ENCODE measurements around the gene SETD2. TPM values are rescaled to one million over a fixed set of nuclear protein-coding genes. Genes with fewer than 3 reads are reported as not detected.
"Not testable (repeated sequence)": the region's sequence is repeated elsewhere in the genome, so short reads cannot be mapped to it uniquely, and the experiment has no call there.

The SETD2 gene
- total RNA-seq, 2 donors from 2014 or later: 59.0 to 61.5 TPM

DNA sequence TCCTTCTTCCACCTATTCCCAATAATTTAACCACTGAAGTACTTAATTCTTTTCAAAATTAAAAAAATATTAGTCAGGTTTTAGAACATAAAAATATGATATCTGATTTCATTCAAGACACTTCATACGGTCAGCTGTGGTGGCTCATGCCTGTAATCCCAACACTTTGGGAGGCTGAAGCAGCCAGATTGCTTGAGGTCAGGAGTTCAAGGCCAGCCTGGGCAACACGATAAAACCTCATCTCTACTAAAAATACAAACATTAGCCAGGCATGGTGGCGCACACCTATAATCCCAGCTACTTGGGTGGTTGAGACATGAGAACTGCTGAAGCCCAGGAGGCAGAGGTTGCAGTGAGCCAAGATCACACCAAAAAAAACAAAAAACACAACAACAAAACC lies 127.8 kb downstream of the SETD2 start:
- Mint-ChIP-seq H3K27me3 (ENCODE audit: insufficient read depth) (no peaks in the 10 kb centered on the region), H3K9me3 (peaks cover 7% of the 10 kb centered on the region), H3K36me3 (ENCODE audit: low read depth) (peaks cover 68% of the 10 kb centered on the region), H3K4me1 (no peaks in the 10 kb centered on the region), H3K4me3 (no peak overlapping the region), H3K27ac (no peak overlapping the region)
- no peak overlapping the region for H3K4me3 ChIP-seq (ENCODE audit: low read length)
- no peaks in the 10 kb centered on the region for H3K4me1 ChIP-seq (ENCODE audit: control insufficient read depth, insufficient read depth, low read length)
- H3K27me3 ChIP-seq (ENCODE audit: control insufficient read depth, insufficient read depth, low read length, poor library complexity, severe bottlenecking): no peaks in the 10 kb centered on the region
- no peak overlapping the region for H3K27ac ChIP-seq (ENCODE audit: low read depth, low read length)
- H3K9me3 ChIP-seq (ENCODE audit: control insufficient read depth, low read length): no peaks in the 10 kb centered on the region
- H3K36me3 ChIP-seq (ENCODE audit: control insufficient read depth, insufficient read depth, low read length): peaks cover 78% of the 10 kb centered on the region
- TF ChIP-seq, protein P1, sequence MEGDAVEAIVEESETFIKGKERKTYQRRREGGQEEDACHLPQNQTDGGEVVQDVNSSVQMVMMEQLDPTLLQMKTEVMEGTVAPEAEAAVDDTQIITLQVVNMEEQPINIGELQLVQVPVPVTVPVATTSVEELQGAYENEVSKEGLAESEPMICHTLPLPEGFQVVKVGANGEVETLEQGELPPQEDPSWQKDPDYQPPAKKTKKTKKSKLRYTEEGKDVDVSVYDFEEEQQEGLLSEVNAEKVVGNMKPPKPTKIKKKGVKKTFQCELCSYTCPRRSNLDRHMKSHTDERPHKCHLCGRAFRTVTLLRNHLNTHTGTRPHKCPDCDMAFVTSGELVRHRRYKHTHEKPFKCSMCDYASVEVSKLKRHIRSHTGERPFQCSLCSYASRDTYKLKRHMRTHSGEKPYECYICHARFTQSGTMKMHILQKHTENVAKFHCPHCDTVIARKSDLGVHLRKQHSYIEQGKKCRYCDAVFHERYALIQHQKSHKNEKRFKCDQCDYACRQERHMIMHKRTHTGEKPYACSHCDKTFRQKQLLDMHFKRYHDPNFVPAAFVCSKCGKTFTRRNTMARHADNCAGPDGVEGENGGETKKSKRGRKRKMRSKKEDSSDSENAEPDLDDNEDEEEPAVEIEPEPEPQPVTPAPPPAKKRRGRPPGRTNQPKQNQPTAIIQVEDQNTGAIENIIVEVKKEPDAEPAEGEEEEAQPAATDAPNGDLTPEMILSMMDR (conservative IDR thresholded peaks at IDR 0.05): no peak
- no peak for DNase-seq
- 80 to 93% methylated on average over 1 to 3 of the region's 3 CpGs for WGBS, 2 experiments (ENCODE audit: insufficient coverage in 1 of 2, insufficient read length in 1 of 2)
- H3K9ac ChIP-seq (ENCODE audit: extremely low read depth, low read length, poor library complexity, severe bottlenecking): no peak overlapping the region

DNA sequence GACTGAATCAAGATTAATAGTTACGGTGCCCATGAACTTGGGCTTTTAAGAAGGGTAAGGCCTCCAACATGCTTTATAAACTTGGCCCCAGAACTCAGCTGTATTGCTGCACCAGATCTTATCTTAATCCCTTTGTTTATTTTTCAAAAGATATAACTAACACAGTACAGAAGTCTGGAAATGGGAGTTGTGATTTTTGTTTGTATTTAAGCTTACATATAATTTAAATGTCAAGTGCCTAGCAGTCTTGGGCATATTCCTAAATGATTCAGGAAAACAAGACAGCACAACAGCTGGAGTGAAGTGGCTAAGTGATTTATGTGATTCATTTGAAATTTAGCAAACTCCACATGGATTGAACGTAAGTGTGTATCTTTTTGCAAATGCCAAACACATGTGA lies 128.3 kb downstream of the SETD2 start:
- H3K4me3 ChIP-seq (ENCODE audit: low read length): no peak overlapping the region
- peaks cover 63% of the 10 kb centered on the region for H3K36me3 Mint-ChIP-seq (ENCODE audit: low read depth)
- TF ChIP-seq, protein P1 (conservative IDR thresholded peaks at IDR 0.05): no peak

DNA sequence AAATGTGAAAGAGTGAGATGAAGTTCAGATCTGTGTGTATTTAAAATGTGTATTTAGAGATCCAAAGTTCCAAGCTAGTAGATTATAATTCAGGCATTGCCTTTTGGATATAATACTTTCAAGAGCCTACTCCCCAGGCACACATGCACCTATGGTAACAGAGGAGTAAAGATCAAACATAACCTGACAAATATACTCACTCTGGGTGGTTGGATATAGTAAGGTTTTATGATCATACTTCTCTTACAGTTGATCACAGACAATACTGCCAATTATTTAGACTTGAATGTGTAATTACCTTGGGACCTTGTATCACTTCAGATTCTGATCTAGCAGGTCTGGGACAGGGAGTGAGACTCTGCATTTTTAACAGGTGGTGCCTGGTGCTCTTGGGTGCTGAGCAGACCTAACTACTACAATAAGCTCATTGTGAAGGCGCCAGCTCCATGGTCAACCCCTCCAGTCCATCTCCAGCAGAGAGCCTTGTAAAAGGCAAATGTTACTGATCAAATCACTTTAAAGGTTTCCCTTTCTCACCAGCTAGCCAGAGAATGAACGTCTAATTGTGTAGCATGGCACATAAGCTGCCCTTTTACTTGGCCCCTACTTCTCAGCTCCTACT lies 128.9 kb downstream of the SETD2 start:
- no peak overlapping the region for H3K4me3 ChIP-seq (ENCODE audit: low read length)
- H3K9me3 ChIP-seq (ENCODE audit: control insufficient read depth, low read length): no peaks in the 10 kb centered on the region
- no peaks in the 10 kb centered on the region for H3K27me3 Mint-ChIP-seq (ENCODE audit: insufficient read depth)
- H3K27me3 ChIP-seq (ENCODE audit: control insufficient read depth, insufficient read depth, low read length, poor library complexity, severe bottlenecking): no peaks in the 10 kb centered on the region
- no peaks in the 10 kb centered on the region for H3K4me1 Mint-ChIP-seq
- WGBS, 2 experiments (ENCODE audit: insufficient coverage in 1 of 2, insufficient read length in 1 of 2): 96 to 97% methylated on average over 2 of the region's 2 CpGs
- no peak overlapping the region for H3K4me3 Mint-ChIP-seq
- H3K9me3 Mint-ChIP-seq: peaks cover 7% of the 10 kb centered on the region
- H3K27ac Mint-ChIP-seq: no peak overlapping the region
- no peak overlapping the region for H3K9ac ChIP-seq (ENCODE audit: extremely low read depth, low read length, poor library complexity, severe bottlenecking)
- peaks cover 56% of the 10 kb centered on the region for H3K36me3 Mint-ChIP-seq (ENCODE audit: low read depth)
- DNase-seq: no peak
- H3K4me1 ChIP-seq (ENCODE audit: control insufficient read depth, insufficient read depth, low read length): no peaks in the 10 kb centered on the region
- TF ChIP-seq, protein P1 (conservative IDR thresholded peaks at IDR 0.05): no peak
- peaks cover 66% of the 10 kb centered on the region for H3K36me3 ChIP-seq (ENCODE audit: control insufficient read depth, insufficient read depth, low read length)
- no peak overlapping the region for H3K27ac ChIP-seq (ENCODE audit: low read depth, low read length)

More for the DNA sequence above, 128.3 kb downstream of the SETD2 start:
- Histone ChIP-seq H3K9ac (ENCODE audit: extremely low read depth, low read length, poor library complexity, severe bottlenecking) (no peak overlapping the region), H3K27me3 (ENCODE audit: control insufficient read depth, insufficient read depth, low read length, poor library complexity, severe bottlenecking) (no peaks in the 10 kb centered on the region), H3K4me1 (ENCODE audit: control insufficient read depth, insufficient read depth, low read length) (no peaks in the 10 kb centered on the region), H3K9me3 (ENCODE audit: control insufficient read depth, low read length) (no peaks in the 10 kb centered on the region), H3K27ac (ENCODE audit: low read depth, low read length) (no peak overlapping the region), H3K36me3 (ENCODE audit: control insufficient read depth, insufficient read depth, low read length) (peaks cover 73% of the 10 kb centered on the region)
- no peak overlapping the region for H3K4me3 Mint-ChIP-seq
- H3K4me1 Mint-ChIP-seq: no peaks in the 10 kb centered on the region
- peaks cover 7% of the 10 kb centered on the region for H3K9me3 Mint-ChIP-seq
- no peaks in the 10 kb centered on the region for H3K27me3 Mint-ChIP-seq (ENCODE audit: insufficient read depth)
- no peak for DNase-seq
- no peak overlapping the region for H3K27ac Mint-ChIP-seq
- WGBS, 2 experiments (ENCODE audit: insufficient coverage in 1 of 2, insufficient read length in 1 of 2): 99 to 100% methylated on average over 2 of the region's 2 CpGs

DNA sequence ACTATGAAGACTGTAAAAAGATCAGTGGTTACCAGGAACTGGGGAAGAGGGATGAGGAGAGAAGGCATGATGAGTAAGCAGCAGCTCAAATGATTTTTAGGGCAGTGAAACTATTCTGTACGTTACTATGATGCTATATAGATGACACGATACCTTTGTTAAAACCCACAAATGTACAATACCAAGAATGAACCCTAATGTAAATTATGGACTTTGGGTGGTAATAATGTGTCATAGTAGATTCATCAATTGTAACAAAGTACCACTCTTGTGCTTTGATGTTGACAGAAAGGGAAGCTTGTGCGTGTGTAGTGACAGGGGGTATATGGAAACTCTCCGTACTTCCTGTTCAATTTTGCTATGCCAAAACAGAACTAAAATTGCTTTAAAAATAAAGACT lies 132.9 kb downstream of the SETD2 start:
- H3K36me3 Mint-ChIP-seq (ENCODE audit: low read depth): peaks cover 44% of the 10 kb centered on the region

More for the DNA sequence above, 132.9 kb downstream of the SETD2 start:
- H3K27ac Mint-ChIP-seq; H3K27me3 ChIP-seq (ENCODE audit: control insufficient read depth, insufficient read depth, low read length, poor library complexity, severe bottlenecking); H3K27ac ChIP-seq (ENCODE audit: low read depth, low read length); H3K4me3 Mint-ChIP-seq; H3K9me3 ChIP-seq (ENCODE audit: control insufficient read depth, low read length); DNase-seq; H3K4me1 ChIP-seq (ENCODE audit: control insufficient read depth, insufficient read depth, low read length); H3K9me3 Mint-ChIP-seq; H3K27me3 Mint-ChIP-seq (ENCODE audit: insufficient read depth); H3K9ac ChIP-seq (ENCODE audit: extremely low read depth, low read length, poor library complexity, severe bottlenecking); H3K4me3 ChIP-seq (ENCODE audit: low read length): not testable (repeated sequence)
- 89 to 100% methylated on average over 1 to 2 of the region's 4 CpGs for WGBS, 2 experiments (ENCODE audit: insufficient coverage in 1 of 2, insufficient read length in 1 of 2)
- H3K4me1 Mint-ChIP-seq: peaks cover 17% of the 10 kb centered on the region
- H3K36me3 ChIP-seq (ENCODE audit: control insufficient read depth, insufficient read depth, low read length): peaks cover 36% of the 10 kb centered on the region

All from endodermal cell (in vitro differentiated cells).